H1 (cell line): ENCODE data around the gene SEMA6A. TPM values are rescaled to one million over a fixed set of nuclear protein-coding genes. Genes with fewer than 3 reads are reported as not detected.

Source experiments
- CTCF ChIA-PET: fragments of 300-600 bp; sonication (Branson Sonifier 250); formaldehyde crosslinking; loops from one replicate; lab custom pipeline; 2021; ENCODE audit not compliant: partially characterized antibody; lab: Charles Lee
- POLR2A ChIA-PET: fragments of 300-600 bp; sonication (Branson Sonifier 250); formaldehyde crosslinking; loops from one replicate; lab custom pipeline; 2021; ENCODE audit warnings: inconsistent platforms; ENCODE audit not compliant: partially characterized antibody; lab: Charles Lee
- DNase-seq, 2 experiments: peaks; one replicate each; pipeline versions ENCODE4 v3.0.0 to v3.0.0-alpha.2; 2010 to 2022; ENCODE audit warnings: low spot score in 2 of 2, low read depth in 1 of 2, mixed read lengths in 1 of 2
- FAIRE-seq: peaks from 2 replicates; lab custom pipeline; 2011; peaks lifted over from hg19 to GRCh38; lab: Jason Lieb, UNC
- H2AFZ ChIP-seq: 2 replicates; pipeline ENCODE4 v1.8.1; 2012; ENCODE audit warnings: low read length, inconsistent platforms
- H2AK5ac ChIP-seq: 2 replicates; pipeline ENCODE4 v1.6.1; 2013; ENCODE audit warnings: low read depth, low read length
- H2BK120ac ChIP-seq: replicated peaks from 2 replicates; pipeline ENCODE3; 2013; ENCODE audit warnings: low read depth, low read length, inconsistent platforms
- H2BK12ac ChIP-seq: 2 replicates; pipeline ENCODE4 v1.6.1; 2013; ENCODE audit warnings: low read depth, low read length
- H2BK15ac ChIP-seq: 2 replicates; pipeline ENCODE4 v1.6.1; 2013; ENCODE audit warnings: low read length
- H2BK20ac ChIP-seq: 2 replicates; pipeline ENCODE4 v1.6.1; 2013; ENCODE audit warnings: low read length
- H2BK5ac ChIP-seq: 2 replicates; pipeline ENCODE4 v1.6.1; 2013; ENCODE audit warnings: low read depth, low read length
- H3K14ac ChIP-seq: 2 replicates; pipeline ENCODE4 v1.6.1; 2013; ENCODE audit warnings: inconsistent platforms; ENCODE audit not compliant: insufficient read length
- H3K18ac ChIP-seq: 2 replicates; pipeline ENCODE4 v1.6.1; 2013; ENCODE audit warnings: low read length; ENCODE audit errors: extremely low read depth
- H3K23ac ChIP-seq: 2 replicates; pipeline ENCODE4 v1.6.1; 2013; ENCODE audit warnings: inconsistent platforms; ENCODE audit not compliant: insufficient read length
- H3K23me2 ChIP-seq: 2 replicates; pipeline ENCODE4 v1.6.1; 2013; ENCODE audit warnings: low read depth, low read length
- H3K27ac ChIP-seq: 2 replicates; pipeline ENCODE4 v1.6.1; 2011; ENCODE audit warnings: low read depth, low read length, inconsistent platforms
- H3K27me3 ChIP-seq, 4 experiments: replicated peaks in 1 of 4; 1 replicate in 1 of 4; 2 replicates in 3 of 4; pipeline versions ENCODE4 v1.6.1 to v1.8.1; 2011 to 2013; ENCODE audit warnings: low read length in 3 of 4, mild to moderate bottlenecking in 3 of 4, inconsistent platforms in 2 of 4, mixed read lengths in 2 of 4, moderate library complexity in 1 of 4; ENCODE audit not compliant: control insufficient read depth in 3 of 4, insufficient read depth in 3 of 4; ENCODE audit errors: extremely low read depth in 1 of 4
- H3K36me3 ChIP-seq, 4 experiments: 2 replicates each; pipeline versions ENCODE4 v1.6.1 to v1.8.1; 2011 to 2013; ENCODE audit warnings: mild to moderate bottlenecking in 4 of 4, low read length in 3 of 4, moderate library complexity in 2 of 4, control low read depth in 1 of 4, inconsistent platforms in 1 of 4; ENCODE audit not compliant: insufficient read depth in 4 of 4, control insufficient read depth in 2 of 4
- H3K4ac ChIP-seq: replicated peaks from 2 replicates; pipeline ENCODE3; 2013; ENCODE audit warnings: low read length, low read depth, mixed read lengths, inconsistent platforms; ENCODE audit not compliant: insufficient read length
- H3K4me1 ChIP-seq, 4 experiments: replicated peaks in 1 of 4; 1 replicate in 1 of 4; 2 replicates in 3 of 4; pipeline versions ENCODE4 v1.6.1 to v1.8.1; 2011 to 2013; ENCODE audit warnings: low read length in 3 of 4, inconsistent platforms in 2 of 4, mixed read lengths in 1 of 4; ENCODE audit not compliant: insufficient read depth in 4 of 4, control insufficient read depth in 3 of 4
- H3K4me2 ChIP-seq, 2 experiments: 2 replicates each; pipeline versions ENCODE4 v1.6.1 to v1.8.1; 2011 to 2013; ENCODE audit warnings: low read depth in 2 of 2, low read length in 2 of 2, control low read depth in 1 of 2, inconsistent platforms in 1 of 2, mild to moderate bottlenecking in 1 of 2; ENCODE audit not compliant: insufficient read depth in 1 of 2
- H3K4me3 ChIP-seq, 4 experiments: fragments of 200-600, 300-600 bp in 1 of 4; sonication (generic), shearing (Covaris generic), sonication (Bioruptor Twin) in 1 of 4; 2 replicates each; pipeline versions ENCODE4 v1.5.1 to v1.8.1; 2011 to 2016; ENCODE audit warnings: low read length in 4 of 4, low read depth in 3 of 4, control low read depth in 2 of 4, inconsistent platforms in 2 of 4, mild to moderate bottlenecking in 2 of 4, mixed read lengths in 1 of 4, moderate library complexity in 1 of 4; ENCODE audit not compliant: insufficient read depth in 2 of 4; ENCODE audit errors: extremely low read depth in 1 of 4
- H3K56ac ChIP-seq: replicated peaks from 2 replicates; pipeline ENCODE3; 2013; ENCODE audit warnings: low read depth, mild to moderate bottlenecking, mixed read lengths, low read length, inconsistent platforms; ENCODE audit not compliant: insufficient read length
- H3K79me1 ChIP-seq: 2 replicates; pipeline ENCODE4 v1.6.1; 2013; ENCODE audit warnings: low read depth, low read length, control low read depth
- H3K79me2 ChIP-seq, 2 experiments: 2 replicates each; pipeline versions ENCODE4 v1.6.1 to v1.8.1; 2012 to 2013; ENCODE audit warnings: low read length in 2 of 2, mild to moderate bottlenecking in 2 of 2, inconsistent platforms in 1 of 2; ENCODE audit not compliant: insufficient read depth in 2 of 2, control insufficient read depth in 1 of 2
- H3K9ac ChIP-seq, 4 experiments: replicated peaks in 1 of 4; 1 replicate in 1 of 4; 2 replicates in 3 of 4; pipeline versions ENCODE4 v1.6.1 to v1.8.1; 2011 to 2013; ENCODE audit warnings: low read depth in 3 of 4, low read length in 3 of 4, control low read depth in 2 of 4, mild to moderate bottlenecking in 2 of 4, moderate library complexity in 2 of 4, inconsistent platforms in 1 of 4; ENCODE audit errors: extremely low read depth in 1 of 4
- H3K9me3 ChIP-seq, 2 experiments: 2 replicates each; pipeline versions ENCODE4 v1.6.1 to v1.8.1; 2012 to 2013; ENCODE audit warnings: mild to moderate bottlenecking in 2 of 2, moderate library complexity in 2 of 2, control low read depth in 1 of 2, inconsistent platforms in 1 of 2, low read depth in 1 of 2, low read length in 1 of 2, mixed read lengths in 1 of 2; ENCODE audit not compliant: insufficient read depth in 2 of 2
- H4K20me1 ChIP-seq, 2 experiments: replicated peaks in 1 of 2; 2 replicates each; pipeline versions ENCODE3 to v1.8.1; 2011 to 2013; ENCODE audit warnings: inconsistent platforms in 2 of 2, low read length in 2 of 2, mild to moderate bottlenecking in 1 of 2; ENCODE audit not compliant: insufficient read depth in 2 of 2, control insufficient read depth in 1 of 2
- H4K5ac ChIP-seq: 2 replicates; pipeline ENCODE4 v1.6.1; 2013; ENCODE audit warnings: low read length, low read depth, mixed read lengths, inconsistent platforms; ENCODE audit not compliant: insufficient read length
- H4K8ac ChIP-seq: 2 replicates; pipeline ENCODE4 v1.8.0; 2013; ENCODE audit warnings: mild to moderate bottlenecking, moderate library complexity, low read length, inconsistent platforms; ENCODE audit not compliant: insufficient read depth; ENCODE audit errors: extremely low read depth
- H4K91ac ChIP-seq: replicated peaks from 2 replicates; pipeline ENCODE3; 2013; ENCODE audit warnings: low read length, mixed read lengths, inconsistent platforms; ENCODE audit not compliant: insufficient read length
- BCL11A ChIP-seq, 2 experiments: IDR thresholded peaks; one replicate each; pipeline ENCODE4 v1.6.1; 2011; ENCODE audit warnings: low read depth in 2 of 2, low read length in 2 of 2, mild to moderate bottlenecking in 2 of 2
- CHD1 ChIP-seq: IDR thresholded peaks from 2 replicates; pipeline ENCODE4 v1.6.1; 2012; ENCODE audit warnings: low read depth, low read length, improper control_type of control experiment
- SIX5 ChIP-seq: IDR thresholded peaks from 2 replicates; pipeline ENCODE4 v1.6.1; 2011; ENCODE audit warnings: mild to moderate bottlenecking, low read depth, low read length
- TCF12 ChIP-seq: IDR thresholded peaks from 2 replicates; pipeline ENCODE4 v1.6.1; 2011; ENCODE audit warnings: low read depth, mild to moderate bottlenecking, low read length
- ZNF274 ChIP-seq: IDR thresholded peaks from 2 replicates; pipeline ENCODE4 v1.7.0; 2012; ENCODE audit warnings: low read length, borderline replicate concordance; ENCODE audit errors: extremely low read depth
- WGBS, 2 experiments: shearing (Covaris generic) in 1 of 2; methylation state at CpG; one replicate each; pipeline versions ENCODE4 v1.1.6 to v1.1.7; 2013 to 2015; ENCODE audit warnings: low lambda C conversion rate in 2 of 2, mixed read lengths in 2 of 2, inconsistent platforms in 1 of 2, low coverage in 1 of 2, missing lambda C conversion rate in 1 of 2; ENCODE audit not compliant: insufficient replicate concordance in 2 of 2, insufficient coverage in 1 of 2, insufficient read length in 1 of 2; ENCODE audit errors: extremely low coverage in 1 of 2, missing lambda C conversion rate in 1 of 2; 5-methylcytosine and 5-hydroxymethylcytosine counted together
- polyA plus RNA-seq, 7 experiments: library from polyadenylated mRNA; depleted of rRNA in 3 of 7; stranded (reverse) in 5 of 7; unstranded in 2 of 7; fragments of >200 nt in 5 of 7; fragments of 200-250 nt in 2 of 7; gene quantifications; 1 replicate in 5 of 7; 2 replicates in 1 of 7; 4 replicates in 1 of 7; pipeline versions ENCODE4 v1.2.1 to v1.2.3, GENCODE V29; 2011 to 2013; ENCODE audit warnings: missing spikeins in 2 of 7, mixed read lengths in 2 of 7
- total RNA-seq: library from RNA; stranded (reverse); fragmentation: NEBNext Ultra II Directional; extraction: Animal tissue kit (Norgen Biotek cat#: 25700); gene quantifications from 2 replicates; pipeline ENCODE4 v1.2.1, GENCODE V29; 2021
- TF ChIP-seq, protein P1 (sequence below): IDR thresholded peaks from 2 replicates; pipeline ENCODE4 v1.6.1; 2011; ENCODE audit warnings: low read length, improper control_type of control experiment

Gene SEMA6A
- total and polyA plus RNA-seq, 2 of the 8 experiments (the other 6 are each of a cell fraction or from before 2014, with no cell fraction given): 78.3 to 277 TPM

- H3K9me3 ChIP-seq: no peaks in the 10 kb centered on the region
- POLR2A ChIA-PET: no interaction called here
- H4K8ac ChIP-seq: no peak overlapping the region
- 89% methylated on average over 10 of the region's 10 CpGs; no CpG with 5 or more reads in 1 of the 2 experiments for WGBS, 2 experiments
- no peak overlapping the region for H3K9ac ChIP-seq
- H3K79me1 ChIP-seq: no peaks in the 10 kb centered on the region
- H4K20me1 ChIP-seq: no peaks in the 10 kb centered on the region
- H3K27ac ChIP-seq: no peak overlapping the region
- H2AK5ac ChIP-seq: no peak overlapping the region
- TF ChIP-seq CHD1 (no peak), SIX5 (no peak), BCL11A (IDR thresholded peaks at IDR 0.05; ENCODE audit: low read depth in 2 of 2, low read length in 2 of 2) (no peak), ZNF274 (no peak), TCF12 (no peak)
- TF ChIP-seq, protein P1, sequence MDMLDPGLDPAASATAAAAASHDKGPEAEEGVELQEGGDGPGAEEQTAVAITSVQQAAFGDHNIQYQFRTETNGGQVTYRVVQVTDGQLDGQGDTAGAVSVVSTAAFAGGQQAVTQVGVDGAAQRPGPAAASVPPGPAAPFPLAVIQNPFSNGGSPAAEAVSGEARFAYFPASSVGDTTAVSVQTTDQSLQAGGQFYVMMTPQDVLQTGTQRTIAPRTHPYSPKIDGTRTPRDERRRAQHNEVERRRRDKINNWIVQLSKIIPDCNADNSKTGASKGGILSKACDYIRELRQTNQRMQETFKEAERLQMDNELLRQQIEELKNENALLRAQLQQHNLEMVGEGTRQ: no peak
- no peak overlapping the region for H3K4me2 ChIP-seq
- no peak overlapping the region for H2BK120ac ChIP-seq
- no peak overlapping the region for H2BK12ac ChIP-seq
- H3K36me3 ChIP-seq: no peaks in the 10 kb centered on the region; a peak in 1 of 8 replicates
- H2BK15ac ChIP-seq: no peak overlapping the region
- H3K23me2 ChIP-seq: no peaks in the 10 kb centered on the region
- CTCF ChIA-PET: interaction anchor here (0.8 to 1.5 kb wide), 3 partner anchors 11 to 394 kb away, joined by 3 to 6 read pairs (median 3); no protein-coding TSS in a partner anchor
- no peak overlapping the region for H3K4ac ChIP-seq
- no peak for FAIRE-seq
- H3K18ac ChIP-seq: no peak overlapping the region
- no peak overlapping the region for H3K23ac ChIP-seq
- no peak overlapping the region for H3K56ac ChIP-seq
- H3K4me3 ChIP-seq: no peak overlapping the region
- no peak overlapping the region for H2AFZ ChIP-seq
- H3K4me1 ChIP-seq: no peaks in the 10 kb centered on the region
- no peak overlapping the region for H4K5ac ChIP-seq
- H2BK20ac ChIP-seq: no peak overlapping the region
- no peak overlapping the region for H4K91ac ChIP-seq
- H3K14ac ChIP-seq: no peak overlapping the region
- H3K79me2 ChIP-seq: no peaks in the 10 kb centered on the region
- H2BK5ac ChIP-seq: no peak overlapping the region
- DNase-seq: no peak
- H3K27me3 ChIP-seq: no peaks in the 10 kb centered on the region
These were observed 173.0 kb downstream of the SEMA6A start for GRCh38 chr5:116401576-116401975.
